B cell (primary cell): Measurements from ENCODE around the gene ABCB1. TPM values are rescaled to one million over a fixed set of nuclear protein-coding genes. Genes with fewer than 3 reads are reported as not detected.

Source experiments
- ATAC-seq: fragments of 200-7000 bp; cut with Tn5 transposase; one replicate; pipeline ENCODE4 v1.10.0; 2021; ENCODE audit warnings: low read depth, mild to moderate bottlenecking, moderate number of reproducible peaks, moderate library complexity
- CTCF ChIA-PET: fragments of 350-600 bp; sonication (Branson Sonifier 250); formaldehyde crosslinking; loops from one replicate; lab custom pipeline; 2021; ENCODE audit warnings: antibody characterized with exemption, inconsistent platforms; lab: Charles Lee
- POLR2A ChIA-PET: fragments of 350-600 bp; sonication (Branson Sonifier 250); formaldehyde crosslinking; loops from one replicate; lab custom pipeline; 2021; ENCODE audit warnings: antibody characterized with exemption; lab: Charles Lee
- DNase-seq: peaks from one replicate; pipeline ENCODE4 v3.0.0; 2013
- H2AFZ ChIP-seq: 2 replicates; pipeline ENCODE4 v1.6.1; 2012; ENCODE audit warnings: mild to moderate bottlenecking, low read depth, low read length; ENCODE audit not compliant: insufficient read depth, poor library complexity, severe bottlenecking
- H3K27ac ChIP-seq, 2 donors: 1 replicate in 1 of 2; 2 replicates in 1 of 2; pipeline ENCODE4 v1.5.1; 2012 to 2013; ENCODE audit warnings: low read length in 2 of 2, mild to moderate bottlenecking in 2 of 2, moderate library complexity in 1 of 2
- H3K27me3 ChIP-seq, 4 experiments: fragments of 200-600 bp in 1 of 4; sonication (generic) in 1 of 4; replicated peaks in 1 of 4; 1 replicate in 2 of 4; 2 replicates in 2 of 4; pipeline versions ENCODE4 v1.6.1 to v1.7.0; 2013 to 2016; ENCODE audit warnings: low read length in 3 of 4, mild to moderate bottlenecking in 2 of 4, mixed read lengths in 1 of 4, moderate library complexity in 1 of 4; ENCODE audit not compliant: insufficient read depth in 4 of 4, control insufficient read depth in 3 of 4; ENCODE audit errors: control extremely low read depth in 1 of 4
- H3K36me3 ChIP-seq, 2 experiments: replicated peaks in 1 of 2; 1 replicate in 1 of 2; 2 replicates in 1 of 2; pipeline versions ENCODE4 v1.6.1 to v1.7.1; 2013; ENCODE audit warnings: low read length in 1 of 2; ENCODE audit not compliant: insufficient read depth in 2 of 2, control insufficient read depth in 1 of 2; ENCODE audit errors: control extremely low read depth in 1 of 2, extremely low read depth in 1 of 2
- H3K4me1 ChIP-seq, 2 donors: fragments of 200-600 bp in 1 of 2; sonication (generic) in 1 of 2; 1 replicate in 1 of 2; 2 replicates in 1 of 2; pipeline versions ENCODE4 v1.5.1 to v1.6.1; 2013 to 2017; ENCODE audit warnings: low read length in 2 of 2; ENCODE audit not compliant: control insufficient read depth in 2 of 2, insufficient read depth in 2 of 2
- H3K4me2 ChIP-seq: replicated peaks from 2 replicates; pipeline ENCODE3; 2012; ENCODE audit warnings: mild to moderate bottlenecking, low read depth, low read length; ENCODE audit not compliant: poor library complexity, severe bottlenecking
- H3K4me3 ChIP-seq, 5 experiments: fragments of 200-600 bp in 1 of 5; sonication (generic) in 1 of 5; 1 replicate in 3 of 5; 2 replicates in 2 of 5; pipeline versions ENCODE4 v1.5.1 to v1.7.0; 2011 to 2016; ENCODE audit warnings: low read length in 4 of 5, mild to moderate bottlenecking in 4 of 5, low read depth in 2 of 5, control low read depth in 1 of 5, moderate library complexity in 1 of 5; ENCODE audit not compliant: insufficient read depth in 1 of 5; ENCODE audit errors: control extremely low read depth in 1 of 5, extremely low read depth in 1 of 5
- H3K79me2 ChIP-seq: fragments of 200-600 bp; sonication (generic); one replicate; pipeline ENCODE4 v1.6.0; 2016; ENCODE audit warnings: low read length; ENCODE audit not compliant: control insufficient read depth, insufficient read depth
- H3K9ac ChIP-seq: fragments of 200-600 bp; sonication (generic); 2 replicates; pipeline ENCODE4 v1.6.1; 2017; ENCODE audit warnings: mild to moderate bottlenecking, low read length, moderate library complexity
- H3K9me3 ChIP-seq, 3 donors: one replicate each; pipeline versions ENCODE4 v1.6.1 to v1.7.1; 2013; ENCODE audit warnings: low read length in 2 of 3; ENCODE audit not compliant: control insufficient read depth in 2 of 3, insufficient read depth in 1 of 3; ENCODE audit errors: control extremely low read depth in 1 of 3
- H4K20me1 ChIP-seq: 2 replicates; pipeline ENCODE4 v1.6.0; 2012; ENCODE audit warnings: mild to moderate bottlenecking, low read length; ENCODE audit not compliant: insufficient read depth, control insufficient read depth, poor library complexity, severe bottlenecking
- H3K27ac Mint-ChIP-seq: one replicate; pipeline ENCODE4 v1.8.0; 2021; ENCODE audit warnings: mixed read lengths
- H3K27me3 Mint-ChIP-seq: one replicate; pipeline ENCODE4 v1.8.0; 2021; ENCODE audit warnings: mixed read lengths
- H3K4me1 Mint-ChIP-seq: one replicate; pipeline ENCODE4 v1.8.0; 2021; ENCODE audit warnings: mixed read lengths
- H3K4me3 Mint-ChIP-seq: one replicate; pipeline ENCODE4 v1.8.0; 2021; ENCODE audit warnings: mixed read lengths
- H3K9me3 Mint-ChIP-seq: one replicate; pipeline ENCODE4 v1.8.0; 2022; ENCODE audit warnings: mixed read lengths; ENCODE audit not compliant: insufficient read depth
- CTCF ChIP-seq: fragments of 200-600 bp; IDR thresholded peaks from one replicate; pipeline ENCODE4 v1.8.0; 2022; ENCODE audit warnings: antibody characterized with exemption, mild to moderate bottlenecking
- EZH2 ChIP-seq: IDR thresholded peaks from 2 replicates; pipeline ENCODE4 v1.6.1; 2012; ENCODE audit warnings: borderline replicate concordance, low read depth, mild to moderate bottlenecking, moderate library complexity, low read length; ENCODE audit not compliant: insufficient read depth, poor library complexity, severe bottlenecking
- WGBS: methylation state at CpG from one replicate; pipeline ENCODE4 v1.1.5; 2013; ENCODE audit warnings: missing lambda C conversion rate; ENCODE audit not compliant: insufficient coverage; 5-methylcytosine and 5-hydroxymethylcytosine counted together
- intact Hi-C: fragments of 100-400 bp; cut with micrococcal nuclease; formaldehyde crosslinking; loops from one replicate; pipeline ENCODE4 v1.10.0; 2022
- polyA plus RNA-seq: library from polyadenylated mRNA; depleted of rRNA; stranded (reverse); fragments of >200 nt; gene quantifications from 2 replicates; pipeline ENCODE4 v1.2.3, GENCODE V29; 2012
- total RNA-seq, 2 donors: library from RNA; stranded (reverse); fragments of 120-200 nt in 1 of 2; gene quantifications; 1 replicate in 1 of 2; 2 replicates in 1 of 2; pipeline versions ENCODE4 v1.2.3 to v1.2.4, GENCODE V29; 2013 to 2022

Gene ABCB1
- total and polyA plus RNA-seq, 2 donors (not counting 1 experiment from before 2014, with no cell fraction given), result 8.5 to 21.7 TPM

DNA sequence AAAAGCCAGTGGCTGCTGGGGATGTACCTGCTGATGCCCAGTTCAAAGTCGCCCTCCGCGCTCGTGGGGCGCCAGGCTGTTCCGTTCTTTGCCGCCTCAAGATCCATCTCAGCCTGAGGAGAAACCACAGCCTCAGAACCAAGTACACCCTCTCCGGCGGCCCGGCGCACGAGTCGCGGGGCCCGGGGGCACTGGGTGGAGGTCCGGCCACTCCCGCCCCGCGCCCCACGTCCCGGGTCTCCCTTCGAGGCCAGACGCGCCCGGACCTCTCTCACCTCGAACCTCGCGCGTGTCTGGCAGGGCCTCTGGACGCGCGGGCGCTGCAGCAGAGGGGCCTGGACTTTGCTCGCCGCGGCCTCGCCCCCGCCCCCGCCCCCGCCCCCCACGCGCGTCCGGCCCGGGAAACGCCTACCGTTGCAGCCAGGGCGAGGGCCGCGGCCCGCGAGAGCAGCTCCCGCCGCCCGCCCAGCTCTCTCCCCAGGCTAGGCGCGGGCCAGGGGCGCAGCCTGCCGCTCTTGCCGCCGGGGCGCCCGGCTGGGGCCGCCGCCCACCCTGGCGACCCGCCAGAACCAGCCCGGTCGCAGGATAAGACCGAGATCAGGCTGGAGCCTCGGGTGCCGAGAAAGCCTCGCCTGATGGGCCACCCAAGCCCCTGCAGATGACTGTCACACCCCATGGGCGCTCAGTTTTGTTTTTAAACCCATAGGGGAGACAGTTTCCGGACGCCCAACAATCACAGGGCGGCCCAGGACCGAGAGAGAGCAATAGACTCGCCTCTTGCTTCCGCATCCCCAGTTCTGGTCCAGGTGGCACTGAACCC lies 125.1 kb downstream of the ABCB1 start, which contains the start of gene ABCB4:
Gene ABCB4 (minus strand): TSS at position 322 of the 820 bp plus-strand sequence. CDS start 215 bp downstream, at position 107.
- peaks cover 1 to 6% of the 10 kb centered on the region in 2 experiments for H3K36me3 ChIP-seq
- CTCF ChIA-PET, result no interaction called here
- peak within 1 kb of the TSS; percentile 86 for H3K9ac ChIP-seq
- H3K4me2 ChIP-seq, result peak within 1 kb of the TSS; percentile 87
- H3K4me1 ChIP-seq, result peaks cover 29 to 42% of the 10 kb centered on the region in 2 donors
- H3K27ac Mint-ChIP-seq, result peak within 1 kb of the TSS; percentile 98
- TF ChIP-seq EZH2 (no peak), CTCF (no peak)
- no peaks in the 10 kb centered on the region for H3K27me3 Mint-ChIP-seq
- ATAC-seq (peak; percentile 31), DNase-seq (peak; percentile 68)
- intact Hi-C loops, result loop anchor here (1.0 to 10.0 kb wide), 8 partner anchors 23 to 401 kb away; partner anchors contain the start of genes CROT, DBF4, DMTF1 and SLC25A40
- peak within 1 kb of the TSS; percentile 81 for H2AFZ ChIP-seq
- no peaks in the 10 kb centered on the region for H3K9me3 Mint-ChIP-seq
- peaks cover 41% of the 10 kb centered on the region for H3K4me1 Mint-ChIP-seq
- H3K79me2 ChIP-seq, result peaks cover 16% of the 10 kb centered on the region
- POLR2A ChIA-PET, result interaction anchor here (0.7 kb wide), 1 partner anchor 30 kb away, joined by 3 read pairs; no protein-coding TSS in a partner anchor
- H3K27ac ChIP-seq, result peak within 1 kb of the TSS; percentile 87 to 92
- H3K9me3 ChIP-seq, result no peaks in the 10 kb centered on the region
- no peaks in the 10 kb centered on the region for H4K20me1 ChIP-seq
- 1% methylated on average over 80 of the region's 80 CpGs for WGBS
- H3K4me3 ChIP-seq, result peak within 1 kb of the TSS; percentile 54 to 87 (median 73)
- peak within 1 kb of the TSS; percentile 93 for H3K4me3 Mint-ChIP-seq
- H3K27me3 ChIP-seq, result no peaks in the 10 kb centered on the region
